Omental fat pad (tissue), 4 donors: ENCODE measurements around the gene ARMC7. TPM values are rescaled to one million over a fixed set of nuclear protein-coding genes. Genes with fewer than 3 reads are reported as not detected.
A peak's percentile ranks its signal among the peaks of the same experiment; 100 is the strongest.
"Not testable (repeated sequence)": the region's sequence is repeated elsewhere in the genome, so short reads cannot be mapped to it uniquely, and the experiment has no call there.

Experiments used
- ATAC-seq: fragments of 150-250 bp; one replicate; pipeline ENCODE4 v1.9.1; 2016; ENCODE audit warnings: mild to moderate bottlenecking, moderate library complexity; ENCODE audit not compliant: low FRiP score
- DNase-seq: peaks from one replicate; pipeline ENCODE4 v3.0.0-alpha.2; 2019; ENCODE audit warnings: low spot score
- CTCF ChIP-seq, 3 donors: fragments of 450-650 bp; IDR thresholded peaks; one replicate each; pipeline ENCODE4 v1.5.1; 2016 to 2017; ENCODE audit warnings: antibody characterized with exemption in 3 of 3, mild to moderate bottlenecking in 3 of 3, moderate library complexity in 2 of 3
- total RNA-seq, 4 donors: library from RNA; depleted of rRNA; stranded (reverse); fragments of >200 nt; gene quantifications; one replicate each; pipeline ENCODE4 v1.1.0, GENCODE V29; 2016

ARMC7 gene
- total RNA-seq, 4 donors from 2014 or later, result 3.1 to 7.7 (median 4.9) TPM

GRCh38 chr17:75152523-75152921 lies 42.8 kb downstream of the ARMC7 start:
- no peak for DNase-seq
- no peak for TF ChIP-seq CTCF (IDR thresholded peaks at IDR 0.05)
- no peak for ATAC-seq

GRCh38 chr17:75152922-75153779 lies 43.4 kb downstream of the ARMC7 start:
- ATAC-seq (no peak), DNase-seq (no peak)
- TF ChIP-seq CTCF (IDR thresholded peaks at IDR 0.05), result no peak

GRCh38 chr17:75153780-75154194 lies 44.0 kb downstream of the ARMC7 start:
- no peak for TF ChIP-seq CTCF (IDR thresholded peaks at IDR 0.05)
- peak; percentile 34 for ATAC-seq
- no peak for DNase-seq

GRCh38 chr17:75154195-75155106 lies 44.7 kb downstream of the ARMC7 start, which contains the start of gene JPT1:
Gene JPT1 (minus strand): TSS chr17:75154512. CDS start chr17:75154397, 115 bp downstream.
- ATAC-seq, result peak; percentile 100
- peak; percentile 89 for DNase-seq
- TF ChIP-seq CTCF (IDR thresholded peaks at IDR 0.05), result no peak

GRCh38 chr17:75155191-75155601 lies 45.4 kb downstream of the ARMC7 start:
- no peak for DNase-seq
- ATAC-seq, result no peak
- TF ChIP-seq CTCF (IDR thresholded peaks at IDR 0.05), result no peak

GRCh38 chr17:75158480-75158879 lies 48.7 kb downstream of the ARMC7 start:
- not testable (repeated sequence) for DNase-seq, ATAC-seq
